ENCODE data around the gene LCN9.

The LCN9 gene

GRCh38 chr9:135673941-135674340 is 10.8 kb downstream of the LCN9 start:
- no peak for DNase-seq

GRCh38 chr9:135674977-135675376 is 11.9 kb downstream of the LCN9 start:
- no peak for DNase-seq

GRCh38 chr9:135676891-135677290 is 13.8 kb downstream of the LCN9 start:
- no peak for DNase-seq

GRCh38 chr9:135677641-135678168 is 14.6 kb downstream of the LCN9 start:
- DNase-seq: no peak

- no peak for DNase-seq
Observed at GRCh38 chr9:135678236-135679017, 15.3 kb downstream of the LCN9 start.

GRCh38 chr9:135680056-135680455 is 16.9 kb downstream of the LCN9 start:
- DNase-seq: no peak

- no peak for DNase-seq
Observed at GRCh38 chr9:135681161-135681560, 18.1 kb downstream of the LCN9 start.

- DNase-seq: no peak
Observed at GRCh38 chr9:135683401-135684034, 20.4 kb downstream of the LCN9 start.

GRCh38 chr9:135684691-135685090 is 21.6 kb downstream of the LCN9 start:
- DNase-seq: no peak

- DNase-seq: no peak
Observed at GRCh38 chr9:135687216-135687615, 24.1 kb downstream of the LCN9 start.

GRCh38 chr9:135689011-135689410 is 25.9 kb downstream of the LCN9 start:
- no peak for DNase-seq

GRCh38 chr9:135690836-135691570 is 27.9 kb downstream of the LCN9 start:
- no peak for DNase-seq

GRCh38 chr9:135692410-135692809 is 29.3 kb downstream of the LCN9 start:
- DNase-seq: no peak

GRCh38 chr9:135693265-135693664 is 30.2 kb downstream of the LCN9 start:
- no peak for DNase-seq

GRCh38 chr9:135693771-135694170 is 30.7 kb downstream of the LCN9 start:
- DNase-seq: no peak

- no peak for DNase-seq
Observed at GRCh38 chr9:135694414-135694813, 31.3 kb downstream of the LCN9 start.

- DNase-seq: no peak
Observed at GRCh38 chr9:135695036-135695435, 31.9 kb downstream of the LCN9 start.

GRCh38 chr9:135695642-135696041 is 32.5 kb downstream of the LCN9 start:
- no peak for DNase-seq

- DNase-seq: no peak
Observed at GRCh38 chr9:135696446-135696845, 33.3 kb downstream of the LCN9 start.

GRCh38 chr9:135697226-135697625 is 34.1 kb downstream of the LCN9 start:
- DNase-seq: no peak

GRCh38 chr9:135698236-135698635 is 35.1 kb downstream of the LCN9 start:
- no peak for DNase-seq

- DNase-seq: no peak
Observed at GRCh38 chr9:135698767-135699166, 35.7 kb downstream of the LCN9 start.

GRCh38 chr9:135699440-135699839 is 36.3 kb downstream of the LCN9 start, which contains the start of gene SOHLH1:
TSS of gene SOHLH1 (minus strand) at chr9:135699481. CDS start at chr9:135699467, 14 bp downstream.
- DNase-seq: no peak

GRCh38 chr9:135700525-135700924 is 37.4 kb downstream of the LCN9 start:
- no peak for DNase-seq

Data from activated T-cell treated with anti-CD3 and anti-CD28 coated beads, Interleukin-2, amount 50 U/mL, for 1 hour (primary cell).